Activated CD8-positive, alpha-beta T cell treated with anti-CD3 and anti-CD28 coated beads, Interleukin-2, amount 10 ng/mL, durations not matched to agents 7 days and 5 days (primary cell): Measurements from ENCODE around the gene TNS1. TPM values are rescaled to one million over a fixed set of nuclear protein-coding genes. Genes with fewer than 3 reads are reported as not detected.
A peak's percentile ranks its signal among the peaks of the same experiment; 100 is the strongest.

ENCODE experiments used
- ATAC-seq: fragments of 150-1000 bp; cut with Tn5 transposase; one replicate; pipeline ENCODE4 v1.10.0; 2021; ENCODE audit warnings: moderate library complexity
- CTCF ChIA-PET: fragments of 350-600 bp; sonication (Branson Sonifier 250); formaldehyde crosslinking; loops from one replicate; lab custom pipeline; 2021; ENCODE audit warnings: antibody characterized with exemption; lab: Charles Lee
- POLR2A ChIA-PET: fragments of 350-600 bp; sonication (Branson Sonifier 250); formaldehyde crosslinking; loops from one replicate; lab custom pipeline; 2021; ENCODE audit warnings: antibody characterized with exemption; lab: Charles Lee
- DNase-seq: peaks from one replicate; pipeline ENCODE4 v3.0.0-alpha.2; 2020
- H3K27ac Mint-ChIP-seq: one replicate; pipeline ENCODE4 v1.8.0; 2021; ENCODE audit warnings: mild to moderate bottlenecking, mixed read lengths
- H3K27me3 Mint-ChIP-seq: one replicate; pipeline ENCODE4 v1.8.0; 2021; ENCODE audit warnings: low read depth, mixed read lengths
- H3K36me3 Mint-ChIP-seq: one replicate; pipeline ENCODE4 v1.8.0; 2021; ENCODE audit warnings: low read depth, mixed read lengths
- H3K4me1 Mint-ChIP-seq: one replicate; pipeline ENCODE4 v1.8.0; 2021; ENCODE audit warnings: low read depth, mixed read lengths
- H3K4me3 Mint-ChIP-seq: one replicate; pipeline ENCODE4 v1.8.0; 2021; ENCODE audit warnings: mild to moderate bottlenecking, mixed read lengths
- H3K9me3 Mint-ChIP-seq: one replicate; pipeline ENCODE4 v1.8.0; 2022; ENCODE audit warnings: mixed read lengths; ENCODE audit not compliant: insufficient read depth
- total RNA-seq, 2 experiments: library from RNA; stranded (reverse); gene quantifications; one replicate each; pipeline ENCODE4 v1.2.3, GENCODE V29; 2021

Gene TNS1
- total RNA-seq, 2 experiments from 2014 or later: 28.9 to 29.8 TPM

DNA sequence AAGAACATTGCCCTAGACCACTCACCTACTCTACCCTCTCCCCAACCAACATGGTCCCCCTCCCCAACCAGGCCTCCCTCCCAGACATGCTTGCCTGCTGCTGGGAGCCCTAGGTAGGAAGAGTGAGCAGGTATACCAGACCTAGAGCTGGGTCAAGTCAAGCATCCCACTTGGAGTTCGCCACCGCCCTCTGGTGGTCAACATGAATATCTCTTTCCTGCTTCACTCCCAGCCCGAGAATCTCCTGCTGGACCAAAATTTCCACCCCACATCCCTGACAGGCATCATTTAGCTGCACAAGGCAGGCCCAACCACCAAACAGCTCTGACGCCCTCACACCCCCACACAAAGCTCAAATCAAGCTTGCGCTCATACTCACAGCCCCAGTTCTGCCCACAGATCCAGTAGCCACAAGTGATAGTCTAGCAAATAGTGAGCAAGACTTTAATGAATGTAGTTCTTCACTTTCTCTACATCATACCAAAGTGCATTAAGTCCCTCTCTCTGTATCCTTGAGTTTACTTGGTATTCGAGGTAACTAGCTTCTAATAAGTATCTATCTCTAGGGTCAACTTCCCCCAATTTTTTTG is 116.0 kb downstream of the TNS1 start:
- DNase-seq: peak; percentile 81
- Mint-ChIP-seq H3K4me1 (no peaks in the 10 kb centered on the region), H3K27me3 (peaks cover 2% of the 10 kb centered on the region), H3K27ac (no peak overlapping the region), H3K36me3 (no peaks in the 10 kb centered on the region), H3K4me3 (no peak overlapping the region), H3K9me3 (no peaks in the 10 kb centered on the region)
- ATAC-seq: peak; percentile 81
- ChIA-PET CTCF (interaction anchor here (0.7 to 9.3 kb wide), 22 partner anchors 10 to 168 kb away, joined by 3 to 195 read pairs (median 4); no protein-coding TSS in a partner anchor), POLR2A (interaction anchor here (0.5 to 1.1 kb wide), 2 partner anchors 80 to 96 kb away, joined by 3 to 5 read pairs; no protein-coding TSS in a partner anchor)

DNA sequence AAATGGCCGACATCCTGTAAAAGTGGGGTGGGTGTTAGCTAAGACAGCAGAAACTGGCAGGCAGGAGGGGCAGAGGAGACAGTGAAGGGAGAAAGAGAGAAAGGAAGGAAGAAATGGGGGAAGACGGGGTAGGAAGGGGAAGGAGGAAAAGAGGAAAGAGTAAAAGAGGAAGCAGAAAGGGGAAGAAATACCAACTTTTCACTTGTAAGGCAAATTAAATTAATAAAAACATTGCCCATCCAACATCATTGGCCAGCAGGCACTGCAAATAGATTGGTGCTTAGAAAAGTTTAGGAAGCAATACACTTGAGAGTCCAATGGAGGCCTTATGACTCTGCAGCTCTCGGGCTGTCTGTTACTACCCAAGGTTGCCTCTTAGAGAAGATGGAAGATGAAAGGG is 116.7 kb downstream of the TNS1 start:
- ChIA-PET CTCF (interaction anchor here (0.7 to 9.3 kb wide), 19 partner anchors 9 to 168 kb away, joined by 3 to 195 read pairs (median 4); no protein-coding TSS in a partner anchor), POLR2A (interaction anchor here (0.5 to 1.1 kb wide), 2 partner anchors 80 to 96 kb away, joined by 3 to 5 read pairs; no protein-coding TSS in a partner anchor)
- Mint-ChIP-seq H3K4me1 (no peaks in the 10 kb centered on the region), H3K27me3 (peaks cover 2% of the 10 kb centered on the region), H3K4me3 (no peak overlapping the region), H3K9me3 (no peaks in the 10 kb centered on the region), H3K36me3 (no peaks in the 10 kb centered on the region), H3K27ac (no peak overlapping the region)
- no peak for ATAC-seq
- no peak for DNase-seq

GRCh38 chr2:217884985-217885384 is 117.8 kb downstream of the TNS1 start:
- no peaks in the 10 kb centered on the region for H3K9me3 Mint-ChIP-seq
- CTCF ChIA-PET: interaction anchor here (0.8 to 9.3 kb wide), 2 partner anchors 96 to 110 kb away, joined by 3 to 195 read pairs; no protein-coding TSS in a partner anchor

DNA sequence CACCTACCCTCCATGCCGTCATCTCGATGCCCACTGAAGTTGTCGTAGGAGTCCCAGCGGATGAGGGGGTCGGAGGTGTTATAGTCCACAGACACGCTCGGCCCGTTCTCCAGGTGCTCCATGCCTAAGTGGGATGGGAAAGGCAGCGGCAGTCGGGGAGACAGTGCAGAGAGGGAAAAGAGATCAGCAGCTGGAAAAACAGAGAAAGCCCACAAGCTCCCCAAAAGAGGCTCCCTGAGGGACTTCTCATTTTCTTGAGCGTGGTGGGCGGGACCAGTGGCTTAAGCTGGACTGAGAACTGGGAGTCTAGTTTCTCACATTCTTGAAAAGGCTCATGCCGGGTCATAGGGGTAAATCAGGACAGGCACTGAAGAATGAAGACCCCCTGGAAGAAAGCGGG is 121.9 kb downstream of the TNS1 start:
- CTCF ChIA-PET: interaction anchor here (0.7 to 1.9 kb wide), 3 partner anchors 12 to 95 kb away, joined by 3 to 8 read pairs (median 4); no protein-coding TSS in a partner anchor
- no peak for ATAC-seq
- POLR2A ChIA-PET: no interaction called here
- Mint-ChIP-seq H3K4me3 (no peak overlapping the region), H3K36me3 (no peaks in the 10 kb centered on the region), H3K27me3 (peaks cover 2% of the 10 kb centered on the region), H3K9me3 (no peaks in the 10 kb centered on the region), H3K27ac (no peak overlapping the region), H3K4me1 (no peaks in the 10 kb centered on the region)
- no peak for DNase-seq

More at GRCh38 chr2:217884985-217885384, 117.8 kb downstream of the TNS1 start:
- H3K36me3 Mint-ChIP-seq: no peaks in the 10 kb centered on the region
- POLR2A ChIA-PET: no interaction called here
- DNase-seq (no peak), ATAC-seq (no peak)
- no peaks in the 10 kb centered on the region for H3K4me1 Mint-ChIP-seq
- peaks cover 2% of the 10 kb centered on the region for H3K27me3 Mint-ChIP-seq
- H3K27ac Mint-ChIP-seq: no peak overlapping the region
- no peak overlapping the region for H3K4me3 Mint-ChIP-seq

DNA sequence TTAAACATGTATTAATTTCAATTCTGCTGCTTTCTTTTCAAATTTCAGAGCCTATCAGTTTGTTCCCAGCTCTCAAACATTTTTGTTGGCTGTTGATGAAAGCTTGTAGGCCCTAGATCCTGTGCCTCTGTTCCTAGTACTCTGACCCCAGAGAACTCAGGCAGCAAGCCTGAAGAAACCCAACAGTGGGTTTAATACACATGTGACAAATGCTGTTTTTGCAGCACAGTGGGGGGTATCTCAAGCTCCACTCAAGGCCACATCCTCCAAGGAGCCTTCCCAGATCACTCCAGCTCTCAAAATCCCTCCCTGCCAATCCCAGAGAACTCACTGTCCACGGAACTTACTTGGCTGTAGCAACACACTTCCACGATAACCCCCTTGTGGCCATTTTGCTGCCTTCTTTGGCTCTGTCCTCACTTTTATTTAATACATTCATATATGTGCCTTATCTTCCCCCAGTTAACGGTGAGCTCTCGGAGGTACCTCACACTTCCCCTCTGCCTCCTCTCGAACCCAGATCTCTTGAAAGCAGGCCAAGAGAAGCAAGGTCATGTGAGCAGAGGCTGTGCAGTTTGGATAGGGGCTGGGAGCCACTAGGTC is 122.4 kb downstream of the TNS1 start:
- Mint-ChIP-seq H3K36me3 (no peaks in the 10 kb centered on the region), H3K4me1 (no peaks in the 10 kb centered on the region), H3K4me3 (no peak overlapping the region), H3K27ac (no peak overlapping the region), H3K9me3 (no peaks in the 10 kb centered on the region), H3K27me3 (peaks cover 2% of the 10 kb centered on the region)
- ATAC-seq (no peak), DNase-seq (no peak)
- ChIA-PET POLR2A (no interaction called here), CTCF (interaction anchor here (0.7 to 1.9 kb wide), 4 partner anchors 12 to 95 kb away, joined by 3 to 8 read pairs (median 6); no protein-coding TSS in a partner anchor)

DNA sequence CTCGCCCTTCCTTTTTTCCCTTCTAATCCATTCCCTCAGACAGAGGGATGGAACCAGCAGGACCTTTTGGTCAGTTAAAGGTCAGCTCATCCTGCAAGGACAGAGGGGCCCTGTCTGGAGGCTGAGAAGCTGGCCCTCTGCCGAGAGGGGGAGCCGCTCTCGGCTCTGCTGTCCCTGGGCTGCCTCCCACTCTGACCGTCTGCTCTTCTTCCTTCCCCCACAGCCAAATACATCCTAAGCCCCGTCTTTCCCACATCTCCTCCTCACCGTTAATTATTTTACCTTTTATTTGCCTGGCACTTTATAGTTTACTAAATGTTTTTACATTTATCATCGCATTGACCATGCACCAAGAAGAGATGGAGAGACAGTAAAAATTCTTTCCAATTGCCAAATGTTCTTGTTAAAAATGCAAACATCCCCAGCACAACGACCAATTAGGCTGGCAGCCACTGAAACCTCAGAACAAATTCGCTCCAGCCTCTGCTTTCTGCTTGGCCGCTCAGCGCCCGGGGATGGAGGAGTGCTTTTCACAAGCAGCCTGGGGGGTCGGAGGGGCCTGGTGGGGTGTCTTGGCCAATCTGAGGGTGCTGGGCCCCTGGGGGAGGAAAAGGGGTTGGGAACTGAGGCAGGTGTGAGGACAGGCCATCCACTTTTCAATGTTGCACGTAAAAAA is 123.7 kb downstream of the TNS1 start:
- ChIA-PET POLR2A (no interaction called here), CTCF (interaction anchor here (1.1 to 1.9 kb wide), 2 partner anchors 89 to 93 kb away, joined by 7 to 8 read pairs; no protein-coding TSS in a partner anchor)
- H3K9me3 Mint-ChIP-seq: no peaks in the 10 kb centered on the region
- no peaks in the 10 kb centered on the region for H3K36me3 Mint-ChIP-seq
- no peaks in the 10 kb centered on the region for H3K4me1 Mint-ChIP-seq
- ATAC-seq (no peak), DNase-seq (no peak)
- no peak overlapping the region for H3K27ac Mint-ChIP-seq
- no peak overlapping the region for H3K4me3 Mint-ChIP-seq
- peaks cover under 1% of the 10 kb centered on the region for H3K27me3 Mint-ChIP-seq

DNA sequence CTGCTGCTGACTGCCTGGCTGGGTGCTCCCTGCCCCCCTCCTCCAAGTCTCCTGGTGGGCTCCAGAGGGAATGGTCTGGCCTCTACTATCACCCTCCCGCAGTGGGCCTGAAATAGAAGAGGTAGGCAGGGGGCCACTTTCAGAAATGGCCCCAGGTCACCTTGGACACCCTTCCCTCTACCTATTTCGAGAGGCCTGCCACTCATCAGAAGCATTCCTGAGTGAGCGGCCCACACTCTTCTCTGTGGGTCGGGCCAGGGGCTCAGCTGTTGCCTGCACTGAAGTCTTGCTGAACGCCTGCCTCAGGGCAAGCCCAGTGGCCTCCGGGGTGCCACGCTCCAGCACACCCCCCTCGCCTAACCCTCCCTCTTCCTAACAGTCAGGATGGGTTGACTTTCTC is 124.9 kb downstream of the TNS1 start:
- DNase-seq (no peak), ATAC-seq (no peak)
- no peak overlapping the region for H3K27ac Mint-ChIP-seq
- no peaks in the 10 kb centered on the region for H3K36me3 Mint-ChIP-seq
- H3K27me3 Mint-ChIP-seq: no peaks in the 10 kb centered on the region
- H3K4me1 Mint-ChIP-seq: no peaks in the 10 kb centered on the region
- ChIA-PET POLR2A (no interaction called here), CTCF (no interaction called here)
- H3K4me3 Mint-ChIP-seq: no peak overlapping the region
- no peaks in the 10 kb centered on the region for H3K9me3 Mint-ChIP-seq

GRCh38 chr2:217876253-217876570 is 126.6 kb downstream of the TNS1 start:
- H3K9me3 Mint-ChIP-seq: no peaks in the 10 kb centered on the region
- H3K4me3 Mint-ChIP-seq: no peak overlapping the region
- CTCF ChIA-PET: interaction anchor here (1.1 kb wide), 1 partner anchor 87 kb away, joined by 3 read pairs; no protein-coding TSS in a partner anchor
- no peaks in the 10 kb centered on the region for H3K36me3 Mint-ChIP-seq
- DNase-seq (no peak), ATAC-seq (no peak)
- POLR2A ChIA-PET: no interaction called here
- no peaks in the 10 kb centered on the region for H3K27me3 Mint-ChIP-seq
- H3K4me1 Mint-ChIP-seq: no peaks in the 10 kb centered on the region
- no peak overlapping the region for H3K27ac Mint-ChIP-seq

DNA sequence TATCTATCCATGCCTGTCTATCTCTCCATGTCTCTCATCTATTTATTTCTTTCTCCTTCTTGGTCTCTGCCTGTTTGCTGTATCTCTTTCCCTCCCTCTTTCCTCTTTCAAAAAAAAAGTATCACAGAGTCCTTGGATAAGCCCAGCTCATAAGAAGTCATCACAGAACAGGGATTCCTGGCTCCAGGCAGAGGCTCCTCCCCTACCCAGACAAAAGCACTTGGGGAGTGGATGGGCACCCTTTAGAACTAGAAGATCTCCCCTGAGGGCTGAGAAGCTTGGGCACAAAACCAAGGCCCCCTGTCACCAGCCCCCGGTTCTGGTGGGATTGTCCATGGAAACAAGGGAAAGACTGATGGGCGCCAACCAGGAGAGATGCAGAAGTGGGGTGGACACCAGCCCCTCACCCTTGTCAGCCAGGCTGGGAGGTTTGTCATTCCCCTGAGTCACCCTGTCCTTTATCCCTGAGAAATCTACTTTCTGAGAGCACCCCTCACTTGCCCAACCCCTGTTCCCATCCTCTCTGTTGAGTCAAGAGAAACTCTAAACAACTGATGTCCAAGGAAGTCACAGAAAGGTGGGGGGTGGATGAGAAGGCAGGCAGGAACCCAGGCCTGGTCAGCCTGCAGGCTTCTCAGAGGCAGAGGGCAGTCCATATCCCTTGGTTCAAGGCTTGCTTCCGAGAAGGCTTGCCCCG is 127.1 kb downstream of the TNS1 start:
- ATAC-seq: no peak
- Mint-ChIP-seq H3K27ac (no peak overlapping the region), H3K36me3 (no peaks in the 10 kb centered on the region), H3K4me1 (no peaks in the 10 kb centered on the region), H3K9me3 (no peaks in the 10 kb centered on the region), H3K4me3 (no peak overlapping the region), H3K27me3 (no peaks in the 10 kb centered on the region)
- POLR2A ChIA-PET: no interaction called here
- no peak for DNase-seq
- CTCF ChIA-PET: interaction anchor here (1.8 kb wide), 1 partner anchor 86 kb away, joined by 7 read pairs; no protein-coding TSS in a partner anchor

GRCh38 chr2:217875138-217875537 is 127.7 kb downstream of the TNS1 start:
- no peak overlapping the region for H3K27ac Mint-ChIP-seq
- H3K36me3 Mint-ChIP-seq: no peaks in the 10 kb centered on the region
- no peaks in the 10 kb centered on the region for H3K4me1 Mint-ChIP-seq
- CTCF ChIA-PET: interaction anchor here (1.8 kb wide), 1 partner anchor 85 kb away, joined by 7 read pairs; no protein-coding TSS in a partner anchor
- no peak overlapping the region for H3K4me3 Mint-ChIP-seq
- H3K9me3 Mint-ChIP-seq: no peaks in the 10 kb centered on the region
- DNase-seq: no peak
- no peaks in the 10 kb centered on the region for H3K27me3 Mint-ChIP-seq
- no peak for ATAC-seq
- POLR2A ChIA-PET: no interaction called here

GRCh38 chr2:217873371-217873770 is 129.4 kb downstream of the TNS1 start:
- DNase-seq (no peak), ATAC-seq (no peak)
- ChIA-PET CTCF (no interaction called here), POLR2A (no interaction called here)
- Mint-ChIP-seq H3K27ac (no peak overlapping the region), H3K27me3 (no peaks in the 10 kb centered on the region), H3K36me3 (no peaks in the 10 kb centered on the region), H3K4me1 (no peaks in the 10 kb centered on the region), H3K4me3 (no peak overlapping the region), H3K9me3 (no peaks in the 10 kb centered on the region)
